Measurements from ENCODE around the gene PPP1R3G. TPM values are rescaled to one million over a fixed set of nuclear protein-coding genes. Genes with fewer than 3 reads are reported as not detected.
A peak's percentile ranks its signal among the peaks of the same experiment; 100 is the strongest.

PPP1R3G gene
- total and polyA plus RNA-seq, 2 of the 13 experiments (the other 11 are each of a cell fraction or from before 2014, with no cell fraction given): 1.2 to 1.3 TPM

- TF ChIP-seq ZNF142 (CRISPR knock-in tag; IDR thresholded peaks at IDR 0.05): no peak
- no peak for TF ChIP-seq ZBTB2 (CRISPR knock-in tag; IDR thresholded peaks at IDR 0.05; ENCODE audit: low read depth)
- no peak for TF ChIP-seq SMARCE1 (IDR thresholded peaks at IDR 0.05; ENCODE audit: borderline replicate concordance)
- TF ChIP-seq ZNF558 (CRISPR knock-in tag; IDR thresholded peaks at IDR 0.05; ENCODE audit: borderline replicate concordance): no peak
- TF ChIP-seq HNRNPK (IDR thresholded peaks at IDR 0.05; ENCODE audit: low read depth, low read length, poor library complexity, severe bottlenecking): no peak
- TF ChIP-seq SNRNP70 (IDR thresholded peaks at IDR 0.05; ENCODE audit: low read depth, low read length): no peak
- no peak for TF ChIP-seq GFI1 (CRISPR knock-in tag; IDR thresholded peaks at IDR 0.05; ENCODE audit: borderline replicate concordance)
- TF ChIP-seq KLF12 (CRISPR knock-in tag; IDR thresholded peaks at IDR 0.05; ENCODE audit: borderline replicate concordance): no peak
- no peak for TF ChIP-seq ZNF746 (CRISPR knock-in tag; IDR thresholded peaks at IDR 0.05)
- TF ChIP-seq ZNF264 (CRISPR knock-in tag; IDR thresholded peaks at IDR 0.05): no peak
- no peak for TF ChIP-seq GPBP1L1 (CRISPR knock-in tag; IDR thresholded peaks at IDR 0.05)
- TF ChIP-seq PRDM15 (CRISPR knock-in tag; IDR thresholded peaks at IDR 0.05): no peak
- peak; percentile 34 to 53; a peak in 2 of 4 replicates for TF ChIP-seq POLR2A (IDR thresholded peaks at IDR 0.05; ENCODE audit: insufficient read depth in 1 of 2, low read depth in 2 of 2, low read length in 2 of 2)
- TF ChIP-seq ZNF672 (CRISPR knock-in tag; IDR thresholded peaks at IDR 0.05): no peak
- TF ChIP-seq ZBTB7A (CRISPR knock-in tag; IDR thresholded peaks at IDR 0.05): no peak
- TF ChIP-seq NCOA5 (CRISPR knock-in tag; IDR thresholded peaks at IDR 0.05): no peak
- no peak for TF ChIP-seq ZNF674 (CRISPR knock-in tag; IDR thresholded peaks at IDR 0.05; ENCODE audit: low read depth)
Observed at GRCh38 chr6:5119090-5119951, 34.2 kb downstream of the PPP1R3G start (continued).
